GM19099 (cell line): ENCODE results near the gene ERCC3.

Experiments
- POLR2A ChIP-seq: IDR thresholded peaks from 3 replicates; pipeline ENCODE4 v1.6.1; 2011; ENCODE audit warnings: low read depth; ENCODE audit not compliant: insufficient read length; ENCODE audit errors: extremely low read depth

Gene ERCC3

GRCh38 chr2:127308586-127309138 is 14.7 kb upstream of the ERCC3 start:
- TF ChIP-seq POLR2A = no peak

GRCh38 chr2:127305990-127306585 is 12.1 kb upstream of the ERCC3 start:
- no peak for TF ChIP-seq POLR2A

DNA sequence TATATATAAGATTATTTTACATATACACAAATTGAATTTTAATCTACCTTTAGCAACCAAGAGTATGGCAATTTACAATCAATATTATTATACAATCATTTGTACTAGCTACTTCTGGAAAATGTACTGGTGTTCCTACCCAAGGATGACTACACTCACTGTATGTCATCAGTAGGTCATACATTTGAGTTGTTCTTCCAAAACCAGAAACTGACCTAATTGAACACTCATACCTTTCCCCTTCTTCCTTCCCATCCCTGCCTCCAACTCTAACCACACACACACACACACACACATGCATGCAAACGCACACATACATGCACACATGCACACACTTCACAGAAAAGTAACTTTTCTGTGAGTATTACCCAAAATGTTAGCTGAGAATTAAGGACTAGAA is 8.2 kb upstream of the ERCC3 start:
- TF ChIP-seq POLR2A = no peak

- TF ChIP-seq POLR2A = no peak
Measured at GRCh38 chr2:127293386-127293747, 577 bp downstream of the ERCC3 start.

DNA sequence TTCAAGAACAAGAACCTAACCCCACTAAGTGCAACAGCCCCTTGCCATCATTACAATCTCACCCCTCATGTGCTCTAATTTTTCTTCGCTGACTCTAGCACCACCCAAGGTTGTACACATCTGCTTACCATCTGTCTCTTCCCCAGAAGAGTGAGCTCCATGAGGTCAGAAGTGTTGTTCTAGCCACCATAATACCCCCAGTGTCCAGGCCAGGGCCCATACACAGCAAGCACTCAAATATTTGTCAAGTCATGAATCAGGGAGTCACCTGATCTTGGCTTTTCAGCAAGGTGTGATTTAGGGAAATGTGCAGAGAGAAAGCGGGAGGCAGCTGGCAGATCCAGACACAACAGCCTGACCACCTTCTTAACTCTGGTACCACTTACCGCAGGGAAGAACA is 5.7 kb downstream of the ERCC3 start:
- no peak for TF ChIP-seq POLR2A

GRCh38 chr2:127283275-127283674 is 10.7 kb downstream of the ERCC3 start:
- TF ChIP-seq POLR2A = no peak

DNA sequence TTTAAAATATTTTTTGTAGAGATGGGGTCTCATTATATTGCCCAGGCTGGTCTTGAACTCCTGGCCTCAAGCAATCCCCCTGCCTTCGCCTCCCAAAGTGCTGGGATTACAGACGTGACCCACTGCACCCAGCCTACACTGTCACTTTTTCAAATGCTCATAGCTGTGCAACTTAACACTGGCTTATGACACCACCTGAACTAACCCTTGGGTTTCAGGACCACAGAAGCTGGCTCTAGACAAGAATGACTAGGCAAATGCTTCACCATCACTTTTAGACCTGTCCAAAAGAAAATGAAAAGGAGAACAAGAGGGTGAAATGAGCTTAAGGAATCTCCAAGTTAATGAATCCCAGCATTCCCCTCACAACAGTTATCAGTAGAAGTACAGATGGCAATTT is 13.3 kb downstream of the ERCC3 start:
- no peak for TF ChIP-seq POLR2A

DNA sequence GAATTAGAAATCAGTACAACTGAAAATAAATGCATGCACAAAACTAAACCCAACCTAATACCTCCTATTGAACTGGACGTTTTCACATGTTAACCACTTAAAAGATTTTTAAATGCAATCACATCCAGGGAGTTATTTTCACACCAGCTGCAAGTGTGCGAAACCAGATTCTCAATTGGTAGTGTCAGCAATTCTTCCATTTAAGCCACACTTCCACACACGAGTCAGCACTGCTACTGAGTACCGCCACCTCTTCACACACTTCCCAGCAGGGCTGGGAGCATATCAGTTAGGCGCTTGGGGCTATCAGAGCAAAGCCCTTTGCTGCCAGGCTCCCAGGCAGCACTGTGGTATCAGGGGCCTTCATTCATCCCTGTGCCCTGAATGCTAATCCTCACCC is 14.2 kb downstream of the ERCC3 start:
- no peak for TF ChIP-seq POLR2A

DNA sequence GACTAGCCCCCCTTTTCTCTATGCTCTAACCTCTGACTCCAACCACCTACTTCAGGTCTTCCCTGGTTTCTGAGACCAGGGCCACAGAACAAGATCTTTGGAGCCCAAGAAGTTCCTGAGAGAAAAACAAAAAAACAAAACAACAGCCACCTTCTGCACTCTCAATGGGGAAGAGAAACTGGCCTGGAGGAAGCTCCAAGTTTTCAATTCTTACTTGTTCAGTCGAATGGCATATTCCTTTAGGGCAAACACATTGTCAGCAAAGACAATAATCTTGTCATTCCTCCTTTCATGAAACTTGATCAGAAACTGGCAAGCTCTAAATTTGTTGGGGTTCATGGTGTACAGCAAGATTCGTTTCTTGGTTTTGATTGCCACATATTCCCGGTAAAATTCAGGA is 15.0 kb downstream of the ERCC3 start:
- TF ChIP-seq POLR2A = no peak

DNA sequence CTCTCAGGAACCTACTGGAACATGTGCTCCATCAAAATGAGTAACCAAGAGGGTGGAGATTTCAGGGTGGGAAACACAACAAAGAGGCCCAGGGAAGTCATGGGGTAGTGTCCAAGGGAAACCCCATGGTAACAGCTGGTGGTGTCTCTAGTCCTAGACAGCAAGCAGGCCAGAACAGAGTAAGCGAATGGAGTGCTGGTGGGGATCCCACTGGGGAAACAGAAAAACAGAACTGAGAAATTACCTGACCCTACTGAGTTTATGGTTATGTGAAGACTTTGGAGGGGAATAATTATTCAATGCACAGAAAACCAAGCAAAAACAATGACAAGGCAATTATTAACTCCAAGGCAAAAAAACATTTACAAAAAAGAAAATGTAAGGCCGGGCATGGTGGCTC is 16.9 kb downstream of the ERCC3 start:
- no peak for TF ChIP-seq POLR2A

GRCh38 chr2:127275789-127276188 is 18.2 kb downstream of the ERCC3 start:
- no peak for TF ChIP-seq POLR2A

GRCh38 chr2:127275356-127275755 is 18.6 kb downstream of the ERCC3 start:
- no peak for TF ChIP-seq POLR2A

DNA sequence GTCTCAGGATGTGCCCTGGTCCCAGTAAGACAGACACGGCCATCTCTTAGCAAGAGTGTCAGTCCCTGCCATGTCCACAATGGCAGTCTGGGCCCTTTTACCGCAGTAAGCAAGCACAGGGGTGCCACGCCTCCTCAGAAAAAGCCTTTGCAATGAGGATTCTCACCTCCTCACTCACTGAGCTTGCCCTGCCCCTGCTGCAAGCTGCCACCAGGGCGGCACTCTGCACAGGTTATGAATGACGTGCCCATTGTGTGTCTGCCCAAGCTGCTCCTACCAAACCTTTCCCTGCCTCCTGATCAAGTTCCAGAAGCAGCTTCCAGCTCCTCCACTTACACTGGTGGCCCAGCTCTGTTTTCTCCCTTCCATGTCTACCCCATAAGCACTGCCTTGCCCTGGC is 23.3 kb downstream of the ERCC3 start:
- no peak for TF ChIP-seq POLR2A

DNA sequence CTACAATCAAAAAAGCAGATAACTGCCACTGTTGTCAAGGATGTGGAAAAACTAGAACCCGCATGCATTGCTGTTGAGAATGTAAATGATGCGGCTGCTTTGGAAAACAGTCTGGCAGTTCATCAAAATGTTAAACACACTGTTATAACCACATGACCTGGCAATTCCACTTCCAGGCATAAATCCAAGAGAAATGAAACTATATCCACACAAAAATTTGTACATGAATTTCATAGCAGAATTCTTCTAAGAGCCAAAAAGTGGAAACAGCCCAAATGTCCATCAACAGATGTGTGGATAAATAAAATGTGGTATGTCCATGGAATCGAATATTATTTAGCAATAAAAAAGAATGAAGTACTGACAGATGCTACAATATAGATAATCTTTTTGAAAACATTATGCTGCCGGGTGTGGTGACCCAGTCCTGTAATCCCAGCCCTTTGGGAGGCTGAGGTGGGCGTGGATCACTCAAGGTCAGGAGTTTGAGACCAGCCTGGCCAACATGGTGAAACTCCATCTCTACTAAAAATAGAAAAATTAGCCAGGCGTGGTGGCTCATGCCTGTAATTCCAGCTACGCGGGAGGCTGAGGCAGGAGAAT is 32.0 kb downstream of the ERCC3 start:
- no peak for TF ChIP-seq POLR2A

DNA sequence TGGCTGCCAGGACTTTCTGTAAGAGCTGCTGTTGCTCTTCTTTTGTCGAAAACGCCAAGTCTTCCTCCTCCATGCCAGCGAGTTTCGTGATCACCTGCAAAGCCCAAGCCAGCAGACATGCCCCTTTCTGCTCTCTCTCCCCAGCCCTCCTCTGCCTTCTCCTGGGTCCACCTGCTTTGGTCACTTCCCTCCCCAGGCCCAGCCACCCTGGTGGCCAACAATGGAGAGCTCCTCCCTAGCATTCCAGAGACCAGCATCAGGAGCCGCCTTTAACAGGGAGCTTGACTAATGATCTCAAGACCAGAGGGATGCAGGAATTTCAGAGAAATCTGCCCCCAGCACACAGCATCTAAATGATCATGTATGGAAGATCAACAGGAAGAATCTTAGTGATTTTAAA is 34.6 kb downstream of the ERCC3 start:
- no peak for TF ChIP-seq POLR2A

GRCh38 chr2:127256866-127257265 is 37.1 kb downstream of the ERCC3 start:
- no peak for TF ChIP-seq POLR2A

DNA sequence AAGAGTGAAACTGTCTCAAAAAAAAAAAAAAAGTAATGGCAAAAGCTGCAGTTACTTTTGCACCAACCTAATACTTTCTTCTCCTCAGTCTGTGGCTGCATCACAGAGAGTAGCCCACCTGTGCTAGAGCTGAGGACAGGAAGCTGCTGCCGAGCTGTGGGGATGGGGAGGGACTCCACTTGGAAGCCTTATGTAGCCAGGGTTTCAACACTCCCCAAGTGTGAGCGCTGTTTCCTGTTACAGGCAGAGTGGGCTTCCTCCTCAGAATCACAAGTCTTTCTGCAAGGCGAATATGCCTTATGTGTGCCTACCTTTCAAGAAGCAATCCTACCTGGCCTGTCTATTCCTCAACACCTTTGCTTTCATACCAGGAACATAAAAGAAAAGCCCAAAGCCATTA is 37.6 kb downstream of the ERCC3 start:
- no peak for TF ChIP-seq POLR2A
